Stimulated activated CD8-positive, alpha-beta memory T cell treated with anti-CD3 and anti-CD28 coated beads, Interleukin-7, amount 100 ng/mL, for 24 hours (primary cell): ENCODE measurements around the gene BRME1.
"Not testable (repeated sequence)": the region's sequence is repeated elsewhere in the genome, so short reads cannot be mapped to it uniquely, and the experiment has no call there.

Experiments used
- DNase-seq: peaks from one replicate; pipeline ENCODE4 v3.0.0-alpha.2; 2020; ENCODE audit warnings: low read depth

BRME1 gene

GRCh38 chr19:13926010-13926409 is 20.1 kb upstream of the BRME1 start:
- DNase-seq: no peak

GRCh38 chr19:13923194-13923987 is 17.5 kb upstream of the BRME1 start:
- no peak for DNase-seq

GRCh38 chr19:13922118-13922517 is 16.2 kb upstream of the BRME1 start:
- not testable (repeated sequence) for DNase-seq

GRCh38 chr19:13920940-13921747 is 15.2 kb upstream of the BRME1 start:
- DNase-seq: no peak

GRCh38 chr19:13920524-13920923 is 14.6 kb upstream of the BRME1 start:
- no peak for DNase-seq

- no peak for DNase-seq
These were observed 13.0 kb upstream of the BRME1 start for GRCh38 chr19:13918726-13919411.

GRCh38 chr19:13917888-13918406 is 12.0 kb upstream of the BRME1 start:
- no peak for DNase-seq

- no peak for DNase-seq
These were observed 8.9 kb upstream of the BRME1 start for GRCh38 chr19:13914777-13915176.

GRCh38 chr19:13913352-13913751 is 7.4 kb upstream of the BRME1 start:
- DNase-seq: no peak

GRCh38 chr19:13909430-13909829 is 3.5 kb upstream of the BRME1 start:
- DNase-seq: no peak

- DNase-seq: no peak
These were observed 2.8 kb upstream of the BRME1 start for GRCh38 chr19:13908674-13909073.

- DNase-seq: no peak
These were observed 993 bp upstream of the BRME1 start for GRCh38 chr19:13906910-13907309.

GRCh38 chr19:13906521-13906904 is 596 bp upstream of the BRME1 start:
- no peak for DNase-seq

- DNase-seq: no peak
These were observed 2.8 kb downstream of the BRME1 start for GRCh38 chr19:13902993-13903555.

- no peak for DNase-seq
These were observed 5.9 kb downstream of the BRME1 start for GRCh38 chr19:13899912-13900584.

GRCh38 chr19:13899393-13899792 is 6.5 kb downstream of the BRME1 start:
- no peak for DNase-seq

GRCh38 chr19:13896227-13896626 is 9.7 kb downstream of the BRME1 start:
- DNase-seq: no peak

GRCh38 chr19:13894552-13894951 is 11.4 kb downstream of the BRME1 start:
- DNase-seq: no peak

- no peak for DNase-seq
These were observed 13.0 kb downstream of the BRME1 start for GRCh38 chr19:13892870-13893269.

GRCh38 chr19:13890136-13890535 is 15.8 kb downstream of the BRME1 start:
- no peak for DNase-seq

- no peak for DNase-seq
These were observed 17.6 kb downstream of the BRME1 start for GRCh38 chr19:13888281-13888680.

GRCh38 chr19:13887517-13887916 is 18.4 kb downstream of the BRME1 start:
- DNase-seq: no peak
